Islet of Langerhans (tissue), 1 donor: Measurements from ENCODE around the gene ADAMTS4.

Experiments used
- FAIRE-seq: peaks from one replicate; lab custom pipeline; 2011; peaks lifted over from hg19 to GRCh38; lab: Jason Lieb, UNC

The ADAMTS4 gene

GRCh38 chr1:161219078-161219892 is 20.4 kb upstream of the ADAMTS4 start:
- no peak for FAIRE-seq

GRCh38 chr1:161218301-161219077 is 19.6 kb upstream of the ADAMTS4 start:
- FAIRE-seq, result no peak

GRCh38 chr1:161217831-161218230 is 19.0 kb upstream of the ADAMTS4 start:
- no peak for FAIRE-seq

GRCh38 chr1:161216945-161217712 is 18.3 kb upstream of the ADAMTS4 start:
- FAIRE-seq, result no peak

- no peak for FAIRE-seq
Observed at GRCh38 chr1:161215076-161215475, 16.2 kb upstream of the ADAMTS4 start, which contains the start of gene FCER1G. Gene FCER1G, plus strand, starts transcription at chr1:161215295. Its CDS starts 27 bp downstream, at chr1:161215322.

GRCh38 chr1:161214369-161214768 is 15.5 kb upstream of the ADAMTS4 start:
- no peak for FAIRE-seq

- FAIRE-seq, result no peak
Observed at GRCh38 chr1:161209790-161210409, 11.0 kb upstream of the ADAMTS4 start.

- FAIRE-seq, result no peak
Observed at GRCh38 chr1:161207173-161207572, 8.3 kb upstream of the ADAMTS4 start.

GRCh38 chr1:161206411-161207140 is 7.7 kb upstream of the ADAMTS4 start:
- no peak for FAIRE-seq

GRCh38 chr1:161201836-161202712 is 3.2 kb upstream of the ADAMTS4 start, which contains the start of gene NDUFS2:
Gene NDUFS2, plus strand, starts transcription at chr1:161202367. Its CDS starts 19 bp downstream, at chr1:161202386.
- peak; percentile 76 for FAIRE-seq

GRCh38 chr1:161200992-161201835 is 2.4 kb upstream of the ADAMTS4 start:
- FAIRE-seq, result no peak

GRCh38 chr1:161200421-161200991 is 1.7 kb upstream of the ADAMTS4 start:
- FAIRE-seq, result no peak

GRCh38 chr1:161199506-161200139 is 769 bp upstream of the ADAMTS4 start:
- no peak for FAIRE-seq

- FAIRE-seq, result no peak
Observed at GRCh38 chr1:161198194-161198896, 509 bp downstream of the ADAMTS4 start.

- no peak for FAIRE-seq
Observed at GRCh38 chr1:161197560-161198193, 1.2 kb downstream of the ADAMTS4 start.

GRCh38 chr1:161196521-161197451 is 2.1 kb downstream of the ADAMTS4 start:
- FAIRE-seq, result no peak
